HL-60/S4 treated with phorbol 12-myristate 13-acetate at 8.2 ng/mL for 4 days and 3 days (cell line): Measurements from ENCODE around the gene PRKAA2.

Source experiments
- in situ Hi-C: fragments of 300-500 bp; cut with MboI; formaldehyde crosslinking; loops from 2 replicates; pipeline ENCODE4 v1.15.0; 2022; ENCODE audit warnings: low sequenced_read_pairs

PRKAA2 gene

DNA sequence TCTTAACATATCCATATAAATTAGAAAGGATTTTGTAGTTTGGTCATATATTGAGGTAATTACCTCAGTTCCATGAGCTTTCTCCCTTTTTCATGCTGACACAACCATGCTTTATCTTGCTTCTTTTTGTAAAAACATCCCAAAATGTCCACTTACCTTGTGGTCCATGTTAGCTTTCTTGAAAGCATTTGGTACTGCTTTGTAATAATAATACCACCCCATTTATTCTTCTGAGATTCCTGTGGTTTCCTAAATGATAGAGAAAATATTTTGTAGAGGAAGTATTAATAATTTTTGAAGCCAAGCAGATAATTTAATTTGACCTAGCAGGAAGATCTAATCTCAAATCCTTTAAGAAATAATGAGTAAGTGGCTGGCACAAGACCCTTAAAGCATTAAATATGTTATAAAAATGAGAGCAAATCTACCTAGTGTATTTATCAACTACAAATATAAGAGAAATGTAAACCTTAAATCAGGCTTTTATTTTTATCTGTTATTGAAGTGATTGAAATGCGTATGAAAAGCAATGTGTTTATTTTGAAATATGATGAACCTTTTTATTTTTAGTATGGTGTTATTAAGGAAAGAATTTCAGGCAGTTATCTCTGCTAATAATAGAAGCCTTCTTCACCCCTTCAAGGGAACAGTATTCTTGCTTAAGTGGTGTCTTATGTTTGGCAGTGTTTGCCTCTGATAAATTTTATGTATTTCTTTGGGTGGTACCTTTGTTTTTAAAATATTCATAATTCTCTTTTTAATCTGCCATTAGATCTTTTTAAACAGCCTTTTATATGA is 9.2 kb downstream of the PRKAA2 start:
- in situ Hi-C loops: no loop called here

DNA sequence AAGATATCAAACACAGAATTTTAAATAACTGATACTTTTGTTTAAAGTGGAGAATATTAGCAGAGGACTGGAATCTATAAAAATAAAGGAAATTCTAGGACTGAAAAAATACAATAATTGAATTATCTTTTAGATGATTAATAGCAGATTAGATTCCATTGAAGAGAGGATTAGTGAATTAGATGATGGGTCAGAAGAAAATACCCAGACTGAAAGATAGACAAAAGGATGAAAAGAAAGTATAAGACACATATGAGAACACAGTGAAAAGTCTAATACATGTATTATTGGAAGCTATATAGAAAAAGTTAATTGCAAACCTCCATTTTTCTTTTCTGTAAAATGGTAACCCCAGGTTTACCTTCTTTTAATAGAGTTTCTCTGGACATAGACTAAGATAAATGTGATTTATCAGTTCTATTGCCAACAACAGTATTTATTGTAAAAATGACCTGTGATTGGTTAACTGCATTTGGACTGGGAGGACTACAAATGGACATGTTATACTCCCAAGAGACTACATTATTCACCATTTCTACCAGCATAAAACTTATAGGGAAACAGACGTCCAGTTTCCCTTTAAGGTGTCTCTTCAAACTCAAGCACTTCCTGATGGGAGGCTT is 11.0 kb downstream of the PRKAA2 start:
- in situ Hi-C loops: no loop called here

DNA sequence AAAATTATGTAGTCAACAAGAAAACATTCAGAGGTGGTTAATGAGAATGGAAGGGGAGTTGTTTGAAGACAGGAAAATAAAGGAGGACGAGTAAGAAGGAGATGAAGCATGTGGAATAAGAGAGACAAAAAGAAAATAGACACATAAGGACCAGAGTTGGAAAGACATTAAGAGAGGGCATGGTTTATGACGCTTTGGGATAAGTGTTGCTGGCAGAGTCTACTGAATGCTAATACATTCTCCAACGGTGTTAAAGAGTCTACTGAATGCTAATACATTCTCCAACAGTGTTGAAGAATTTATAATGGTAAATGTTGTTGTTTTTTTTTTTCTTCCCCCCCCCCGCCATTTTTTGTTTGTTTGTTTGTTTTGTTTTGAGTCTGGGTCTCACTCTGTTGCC is 13.1 kb downstream of the PRKAA2 start:
- in situ Hi-C loops: no loop called here

- in situ Hi-C loops: no loop called here
Measured at GRCh38 chr1:56660293-56660692, 15.2 kb downstream of the PRKAA2 start.

DNA sequence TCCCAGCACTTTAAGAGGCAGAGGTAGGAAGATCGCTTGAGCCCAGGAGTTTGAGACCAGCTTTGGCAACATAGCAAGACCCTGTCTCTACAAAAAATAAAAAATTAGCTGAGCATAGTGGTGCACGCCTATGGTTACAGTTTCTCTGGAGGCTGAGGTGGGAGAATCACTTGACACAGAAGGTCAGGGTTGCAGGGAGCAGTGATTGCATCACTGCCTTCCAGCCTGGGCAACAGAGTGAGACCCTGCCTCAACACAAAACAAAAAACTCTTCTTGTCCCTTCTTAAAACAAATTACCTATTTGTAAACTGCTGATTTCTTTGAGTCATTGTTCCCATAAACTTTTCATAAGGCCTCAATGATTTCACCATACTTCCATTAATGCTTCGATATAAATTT is 18.7 kb downstream of the PRKAA2 start:
- in situ Hi-C loops: no loop called here

- in situ Hi-C loops: no loop called here
Measured at GRCh38 chr1:56665384-56665783, 20.3 kb downstream of the PRKAA2 start.

- in situ Hi-C loops: no loop called here
Measured at GRCh38 chr1:56666112-56666608, 21.0 kb downstream of the PRKAA2 start.

DNA sequence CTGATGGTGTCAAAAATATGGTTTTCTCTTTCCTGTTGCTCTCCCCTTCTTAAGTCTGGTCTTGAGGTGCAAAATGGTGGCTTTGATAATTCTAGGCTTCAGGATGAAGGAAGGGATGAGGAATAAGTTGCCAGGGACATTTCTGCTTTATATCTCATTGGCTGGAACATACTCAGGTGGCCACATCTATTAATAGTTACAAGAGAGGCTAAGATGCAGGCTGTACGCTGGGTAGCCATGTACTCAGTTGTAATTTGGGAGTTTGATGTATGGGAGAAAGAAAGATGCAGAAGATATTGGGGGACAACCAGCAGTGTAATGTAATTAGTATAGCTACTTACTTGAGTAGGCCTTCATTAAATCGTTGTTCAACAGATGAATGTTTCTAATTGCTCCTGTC is 25.2 kb downstream of the PRKAA2 start:
- in situ Hi-C loops: no loop called here

- in situ Hi-C loops: no loop called here
Measured at GRCh38 chr1:56671085-56671484, 26.0 kb downstream of the PRKAA2 start.

- in situ Hi-C loops: no loop called here
Measured at GRCh38 chr1:56671542-56671941, 26.4 kb downstream of the PRKAA2 start.

DNA sequence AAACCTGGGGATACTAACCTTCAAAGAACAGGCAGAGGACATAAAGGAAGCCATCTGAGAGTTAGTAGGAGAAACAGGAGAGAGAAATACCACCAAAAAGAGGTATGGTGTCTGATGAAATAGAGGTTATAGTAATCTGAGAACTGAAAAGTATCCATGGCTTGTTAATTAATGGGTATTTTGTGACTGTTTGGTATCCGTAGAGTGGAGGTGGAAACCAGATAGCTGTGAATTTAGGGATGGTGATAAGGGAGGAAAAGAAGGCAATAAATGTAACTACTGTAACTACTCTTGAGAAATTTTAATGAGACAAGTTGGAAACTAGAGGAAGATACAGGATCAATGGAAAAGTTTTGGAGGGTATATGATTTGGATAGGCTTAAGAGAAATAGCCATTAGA is 27.5 kb downstream of the PRKAA2 start:
- in situ Hi-C loops: no loop called here

GRCh38 chr1:56675763-56676162 is 30.6 kb downstream of the PRKAA2 start:
- in situ Hi-C loops: no loop called here

GRCh38 chr1:56676571-56677035 is 31.5 kb downstream of the PRKAA2 start:
- in situ Hi-C loops: no loop called here

- in situ Hi-C loops: no loop called here
Measured at GRCh38 chr1:56683569-56683968, 38.5 kb downstream of the PRKAA2 start.

- in situ Hi-C loops: no loop called here
Measured at GRCh38 chr1:56686169-56686568, 41.1 kb downstream of the PRKAA2 start.

DNA sequence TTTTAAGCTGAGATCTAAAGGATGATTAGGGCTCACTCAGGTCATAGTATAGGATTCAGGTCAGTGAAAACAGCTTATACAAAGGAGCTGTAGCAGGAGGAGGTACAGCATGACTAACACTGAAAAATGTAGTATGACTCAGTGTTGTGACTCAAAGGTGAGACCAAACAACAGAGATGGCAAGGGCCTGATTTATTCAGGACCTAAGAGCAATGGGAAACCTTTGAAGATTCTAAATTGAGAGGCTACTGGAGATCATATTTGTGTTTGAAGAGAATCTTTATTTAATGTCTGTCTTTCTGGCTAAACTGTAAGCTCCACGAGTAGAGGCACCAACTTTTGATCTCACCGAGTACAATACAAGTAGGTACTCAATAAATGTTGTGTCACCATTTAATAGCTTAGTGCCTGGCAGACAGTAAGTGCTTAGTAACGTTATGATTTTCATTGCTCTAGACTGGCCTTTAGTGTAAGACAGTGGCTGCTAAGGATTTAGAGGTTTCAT is 43.5 kb downstream of the PRKAA2 start:
- in situ Hi-C loops: no loop called here

DNA sequence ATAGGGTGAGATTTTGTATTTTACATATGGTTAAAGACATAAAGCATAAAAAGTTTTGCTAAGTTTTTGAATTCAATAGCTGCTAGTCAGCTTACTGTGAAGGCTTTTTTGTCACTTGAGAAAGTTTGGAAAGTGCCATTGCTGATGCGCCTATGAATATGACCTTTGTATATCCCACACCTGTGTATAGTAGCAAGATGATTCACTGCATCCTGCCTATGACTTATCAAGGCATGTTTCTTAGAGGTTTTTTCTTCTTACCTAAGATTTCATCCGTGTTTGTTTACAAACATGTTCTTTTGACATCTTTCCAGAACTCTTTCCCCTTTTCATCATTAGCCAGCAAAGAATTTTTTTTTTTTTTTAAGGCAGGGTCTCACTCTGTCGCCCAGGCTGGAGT is 51.5 kb downstream of the PRKAA2 start:
- in situ Hi-C loops: no loop called here

DNA sequence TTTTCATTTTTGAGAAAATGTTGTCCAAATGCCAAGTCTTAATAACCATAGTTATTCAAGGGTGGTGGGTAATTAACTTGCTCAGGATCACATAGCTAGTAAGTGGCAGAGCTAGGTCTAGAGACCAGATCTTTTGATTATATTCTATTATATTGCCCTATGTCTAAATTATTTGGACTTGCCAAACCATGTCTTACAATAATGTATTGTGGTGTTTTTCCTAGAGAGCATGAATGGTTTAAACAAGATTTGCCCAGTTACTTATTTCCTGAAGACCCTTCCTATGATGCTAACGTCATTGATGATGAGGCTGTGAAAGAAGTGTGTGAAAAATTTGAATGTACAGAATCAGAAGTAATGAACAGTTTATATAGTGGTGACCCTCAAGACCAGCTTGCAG is 58.6 kb downstream of the PRKAA2 start:
- in situ Hi-C loops: loop anchor here (25.0 kb wide), 1 partner anchor 1416 kb away; no protein-coding TSS in a partner anchor

DNA sequence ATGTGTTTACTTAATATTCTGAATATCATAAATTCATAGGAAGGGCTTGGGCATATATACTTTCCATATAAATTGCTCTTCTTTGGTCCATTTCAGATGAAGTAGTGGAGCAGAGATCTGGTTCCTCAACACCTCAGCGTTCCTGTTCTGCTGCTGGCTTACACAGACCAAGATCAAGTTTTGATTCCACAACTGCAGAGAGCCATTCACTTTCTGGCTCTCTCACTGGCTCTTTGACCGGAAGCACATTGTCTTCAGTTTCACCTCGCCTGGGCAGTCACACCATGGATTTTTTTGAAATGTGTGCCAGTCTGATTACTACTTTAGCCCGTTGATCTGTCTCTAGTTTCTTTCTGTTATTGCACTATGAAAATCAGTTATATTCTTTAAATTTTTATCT is 62.3 kb downstream of the PRKAA2 start:
- in situ Hi-C loops: loop anchor here (25.0 kb wide), 1 partner anchor 1420 kb away; no protein-coding TSS in a partner anchor

DNA sequence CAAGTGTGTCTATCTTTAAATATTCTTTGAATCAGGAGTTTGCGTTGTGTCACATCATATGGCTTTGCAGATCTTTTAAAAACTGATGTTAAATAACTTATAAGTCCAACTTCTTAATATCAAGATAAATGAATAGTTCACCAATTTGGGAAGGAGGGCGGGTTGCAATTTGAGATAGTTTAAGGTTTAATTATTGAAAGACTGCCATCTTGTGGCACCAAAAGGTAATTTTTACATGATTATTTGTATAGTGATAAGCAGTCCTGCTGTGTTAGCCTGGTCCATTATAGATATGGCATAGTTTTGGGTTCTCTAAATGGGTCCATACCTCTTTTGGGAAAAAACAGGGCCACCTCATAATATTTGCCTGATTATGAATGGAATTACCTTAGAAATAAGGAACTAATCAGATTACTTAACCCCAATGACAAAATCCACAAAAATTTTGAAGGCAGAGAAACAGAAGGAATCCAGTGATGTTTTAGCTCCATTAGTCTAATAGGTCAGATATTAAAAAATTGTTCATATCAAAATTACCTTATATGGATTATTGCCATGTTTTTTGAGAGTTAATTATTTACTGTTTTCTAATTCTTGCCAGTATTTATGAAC is 64.3 kb downstream of the PRKAA2 start:
- in situ Hi-C loops: loop anchor here (25.0 kb wide), 1 partner anchor 1422 kb away; no protein-coding TSS in a partner anchor

DNA sequence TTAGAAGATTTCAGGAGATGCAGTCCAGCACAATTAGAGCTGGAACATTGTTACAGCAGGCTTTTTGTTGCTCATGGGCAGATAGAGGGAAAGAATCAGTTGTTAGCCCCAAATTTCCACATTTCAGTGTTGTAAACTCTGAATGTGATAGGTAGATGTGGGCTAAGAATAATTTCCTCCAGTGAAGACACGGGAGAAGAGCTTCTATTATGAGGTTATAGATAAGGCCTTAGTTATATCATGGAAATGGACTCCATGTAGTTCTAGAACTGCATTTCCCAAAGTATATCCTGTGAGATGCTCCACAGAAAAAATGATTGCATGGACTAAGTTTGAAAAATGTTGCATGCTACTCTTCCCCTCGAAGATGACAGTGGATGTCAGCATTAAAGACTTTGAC is 64.9 kb downstream of the PRKAA2 start:
- in situ Hi-C loops: loop anchor here (25.0 kb wide), 1 partner anchor 1423 kb away; no protein-coding TSS in a partner anchor
